ENCODE data around the gene TRAK1. TPM values are rescaled to one million over a fixed set of nuclear protein-coding genes. Genes with fewer than 3 reads are reported as not detected.

Gene TRAK1
- total and polyA plus RNA-seq, 2 donors (not counting 1 experiment from before 2014, with no cell fraction given), result 71.3 to 129 TPM

DNA sequence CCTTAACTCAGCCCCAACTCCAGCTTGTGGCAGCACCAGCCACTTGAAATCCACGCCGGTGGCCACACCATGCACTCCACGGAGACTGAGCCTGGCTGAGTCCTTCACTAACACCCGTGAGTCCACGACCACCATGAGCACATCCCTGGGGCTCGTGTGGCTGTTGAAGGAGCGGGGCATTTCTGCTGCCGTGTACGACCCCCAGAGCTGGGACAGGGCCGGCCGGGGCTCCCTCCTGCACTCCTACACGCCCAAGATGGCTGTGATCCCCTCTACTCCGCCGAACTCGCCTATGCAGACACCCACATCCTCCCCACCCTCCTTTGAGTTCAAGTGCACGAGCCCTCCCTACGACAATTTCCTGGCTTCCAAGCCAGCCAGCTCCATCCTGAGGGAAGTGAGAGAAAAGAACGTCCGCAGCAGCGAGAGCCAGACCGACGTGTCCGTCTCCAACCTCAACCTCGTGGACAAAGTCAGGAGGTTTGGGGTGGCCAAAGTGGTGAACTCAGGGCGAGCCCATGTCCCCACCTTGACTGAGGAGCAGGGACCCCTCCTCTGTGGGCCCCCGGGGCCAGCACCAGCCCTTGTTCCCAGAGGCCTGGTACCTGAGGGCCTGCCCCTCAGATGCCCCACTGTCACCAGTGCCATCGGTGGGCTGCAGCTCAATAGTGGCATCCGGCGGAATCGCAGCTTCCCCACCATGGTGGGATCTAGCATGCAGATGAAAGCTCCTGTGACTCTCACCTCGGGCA is 132.0 kb downstream of the TRAK1 start:
- H3K9me3 ChIP-seq (ENCODE audit: control extremely low read depth in 1 of 3, control insufficient read depth in 2 of 3, insufficient read depth in 1 of 3, low read length in 2 of 3), result peaks cover 0 to 7% (median 0%) of the 10 kb centered on the region in 3 donors
- H3K9me3 Mint-ChIP-seq (ENCODE audit: insufficient read depth), result no peaks in the 10 kb centered on the region
- no peaks in the 10 kb centered on the region for H3K4me1 Mint-ChIP-seq
- no peak overlapping the region for H3K4me2 ChIP-seq (replicated peaks; ENCODE audit: low read depth, low read length, poor library complexity, severe bottlenecking)
- H2AFZ ChIP-seq (ENCODE audit: insufficient read depth, low read depth, low read length, poor library complexity, severe bottlenecking), result no peak overlapping the region
- no peak for DNase-seq
- H4K20me1 ChIP-seq (ENCODE audit: control insufficient read depth, insufficient read depth, low read length, poor library complexity, severe bottlenecking), result no peaks in the 10 kb centered on the region
- ChIA-PET CTCF (no interaction called here), POLR2A (no interaction called here)
- intact Hi-C loops (cut with micrococcal nuclease), result no loop called here
- no peak overlapping the region for H3K27ac ChIP-seq (ENCODE audit: low read length in 2 of 2)
- no peaks in the 10 kb centered on the region for H3K27me3 ChIP-seq (replicated peaks in 1 of 4; ENCODE audit: control extremely low read depth in 1 of 4, control insufficient read depth in 3 of 4, insufficient read depth in 4 of 4, low read length in 3 of 4)
- no peaks in the 10 kb centered on the region for H3K27me3 Mint-ChIP-seq
- no peak overlapping the region for H3K27ac Mint-ChIP-seq
- H3K79me2 ChIP-seq (ENCODE audit: control insufficient read depth, insufficient read depth, low read length), result peaks cover 4% of the 10 kb centered on the region
- H3K9ac ChIP-seq (ENCODE audit: low read length), result no peak overlapping the region
- no peak for ATAC-seq (ENCODE audit: low read depth)
- H3K36me3 ChIP-seq (replicated peaks in 1 of 2; ENCODE audit: control extremely low read depth in 1 of 2, control insufficient read depth in 1 of 2, extremely low read depth in 1 of 2, insufficient read depth in 2 of 2, low read length in 1 of 2), result peaks cover 4 to 74% of the 10 kb centered on the region in 2 experiments
- H3K4me3 Mint-ChIP-seq, result no peak overlapping the region
- H3K4me3 ChIP-seq (ENCODE audit: control extremely low read depth in 1 of 5, extremely low read depth in 1 of 5, insufficient read depth in 1 of 5, low read depth in 2 of 5, low read length in 4 of 5), result no peak overlapping the region
- no peak for TF ChIP-seq EZH2 (IDR thresholded peaks at IDR 0.05; ENCODE audit: borderline replicate concordance, insufficient read depth, low read depth, low read length, poor library complexity, severe bottlenecking)
- TF ChIP-seq, protein P1, sequence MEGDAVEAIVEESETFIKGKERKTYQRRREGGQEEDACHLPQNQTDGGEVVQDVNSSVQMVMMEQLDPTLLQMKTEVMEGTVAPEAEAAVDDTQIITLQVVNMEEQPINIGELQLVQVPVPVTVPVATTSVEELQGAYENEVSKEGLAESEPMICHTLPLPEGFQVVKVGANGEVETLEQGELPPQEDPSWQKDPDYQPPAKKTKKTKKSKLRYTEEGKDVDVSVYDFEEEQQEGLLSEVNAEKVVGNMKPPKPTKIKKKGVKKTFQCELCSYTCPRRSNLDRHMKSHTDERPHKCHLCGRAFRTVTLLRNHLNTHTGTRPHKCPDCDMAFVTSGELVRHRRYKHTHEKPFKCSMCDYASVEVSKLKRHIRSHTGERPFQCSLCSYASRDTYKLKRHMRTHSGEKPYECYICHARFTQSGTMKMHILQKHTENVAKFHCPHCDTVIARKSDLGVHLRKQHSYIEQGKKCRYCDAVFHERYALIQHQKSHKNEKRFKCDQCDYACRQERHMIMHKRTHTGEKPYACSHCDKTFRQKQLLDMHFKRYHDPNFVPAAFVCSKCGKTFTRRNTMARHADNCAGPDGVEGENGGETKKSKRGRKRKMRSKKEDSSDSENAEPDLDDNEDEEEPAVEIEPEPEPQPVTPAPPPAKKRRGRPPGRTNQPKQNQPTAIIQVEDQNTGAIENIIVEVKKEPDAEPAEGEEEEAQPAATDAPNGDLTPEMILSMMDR (IDR thresholded peaks at IDR 0.05), result no peak
- 98% methylated on average over 26 of the region's 31 CpGs for WGBS (ENCODE audit: insufficient coverage)
- no peaks in the 10 kb centered on the region for H3K4me1 ChIP-seq (ENCODE audit: control insufficient read depth in 2 of 2, insufficient read depth in 2 of 2, low read length in 2 of 2)

DNA sequence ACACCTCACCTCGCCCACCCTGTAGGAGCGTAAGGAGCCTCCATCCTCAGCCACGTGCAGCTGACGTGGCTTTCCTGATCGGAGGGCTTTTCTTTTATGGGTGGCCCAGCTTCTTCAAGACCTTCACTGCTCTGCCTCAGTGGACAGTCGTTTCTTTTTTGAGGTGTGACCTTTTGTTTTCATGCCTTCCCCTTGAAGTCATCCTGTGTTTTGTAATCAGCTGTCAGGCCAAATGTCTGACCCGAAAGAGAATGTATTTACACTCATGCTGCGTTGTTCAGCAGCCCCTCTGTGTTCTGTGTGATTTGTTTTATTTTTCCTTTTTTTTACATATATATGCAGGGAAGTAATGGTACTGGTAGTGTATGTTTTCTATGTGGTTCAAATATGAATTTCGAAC is 133.0 kb downstream of the TRAK1 start:
- H3K79me2 ChIP-seq (ENCODE audit: control insufficient read depth, insufficient read depth, low read length), result no peaks in the 10 kb centered on the region
- DNase-seq, result no peak
- no peaks in the 10 kb centered on the region for H4K20me1 ChIP-seq (ENCODE audit: control insufficient read depth, insufficient read depth, low read length, poor library complexity, severe bottlenecking)
- H3K4me1 ChIP-seq (ENCODE audit: control insufficient read depth in 2 of 2, insufficient read depth in 2 of 2, low read length in 2 of 2), result no peaks in the 10 kb centered on the region
- H3K27ac Mint-ChIP-seq, result no peak overlapping the region
- H3K27me3 ChIP-seq (replicated peaks in 1 of 4; ENCODE audit: control extremely low read depth in 1 of 4, control insufficient read depth in 3 of 4, insufficient read depth in 4 of 4, low read length in 3 of 4), result no peaks in the 10 kb centered on the region
- CTCF ChIA-PET, result no interaction called here
- no peak overlapping the region for H3K27ac ChIP-seq (ENCODE audit: low read length in 2 of 2)
- POLR2A ChIA-PET, result no interaction called here
- no peak overlapping the region for H2AFZ ChIP-seq (ENCODE audit: insufficient read depth, low read depth, low read length, poor library complexity, severe bottlenecking)
- 94% methylated on average over 6 of the region's 9 CpGs for WGBS (ENCODE audit: insufficient coverage)
- TF ChIP-seq, protein P1 (IDR thresholded peaks at IDR 0.05), result no peak
- no peak for TF ChIP-seq EZH2 (IDR thresholded peaks at IDR 0.05; ENCODE audit: borderline replicate concordance, insufficient read depth, low read depth, low read length, poor library complexity, severe bottlenecking)
- H3K9me3 ChIP-seq (ENCODE audit: control extremely low read depth in 1 of 3, control insufficient read depth in 2 of 3, insufficient read depth in 1 of 3, low read length in 2 of 3), result peaks cover 0 to 7% (median 0%) of the 10 kb centered on the region in 3 donors
- intact Hi-C loops (cut with micrococcal nuclease), result no loop called here
- no peak overlapping the region for H3K4me3 ChIP-seq (ENCODE audit: control extremely low read depth in 1 of 5, extremely low read depth in 1 of 5, insufficient read depth in 1 of 5, low read depth in 2 of 5, low read length in 4 of 5)
- H3K9ac ChIP-seq (ENCODE audit: low read length), result no peak overlapping the region
- no peaks in the 10 kb centered on the region for H3K27me3 Mint-ChIP-seq
- no peaks in the 10 kb centered on the region for H3K9me3 Mint-ChIP-seq (ENCODE audit: insufficient read depth)
- H3K36me3 ChIP-seq (replicated peaks in 1 of 2; ENCODE audit: control extremely low read depth in 1 of 2, control insufficient read depth in 1 of 2, extremely low read depth in 1 of 2, insufficient read depth in 2 of 2, low read length in 1 of 2), result peaks cover 4 to 68% of the 10 kb centered on the region in 2 experiments
- H3K4me3 Mint-ChIP-seq, result no peak overlapping the region
- no peaks in the 10 kb centered on the region for H3K4me1 Mint-ChIP-seq
- H3K4me2 ChIP-seq (replicated peaks; ENCODE audit: low read depth, low read length, poor library complexity, severe bottlenecking), result no peak overlapping the region
- ATAC-seq (ENCODE audit: low read depth), result no peak

All from B cell (primary cell).